Testis (tissue), 2 donors: ENCODE data around the gene HDAC7.

ENCODE experiments used
- CTCF ChIP-seq, 3 experiments: fragments of 450-650 bp in 2 of 3; fragments of 200-600 bp in 1 of 3; sonication (generic) in 1 of 3; IDR thresholded peaks; one replicate each; pipeline ENCODE4 v1.5.1; 2016 to 2019; ENCODE audit warnings: antibody characterized with exemption in 3 of 3, mild to moderate bottlenecking in 2 of 3, moderate library complexity in 1 of 3
- POLR2A ChIP-seq: fragments of 450-650 bp; IDR thresholded peaks from one replicate; pipeline ENCODE4 v1.6.1; 2017; ENCODE audit warnings: antibody characterized with exemption, mild to moderate bottlenecking, moderate library complexity

- no peak for TF ChIP-seq CTCF (IDR thresholded peaks at IDR 0.05)
- no peak for TF ChIP-seq POLR2A
Observed at GRCh38 chr12:47803191-47803875, 16.4 kb downstream of the HDAC7 start.
